PC-9 (cell line): ENCODE results near the gene COX10.

ENCODE experiments used
- EZH2 ChIP-seq: fragments of 200-600 bp; sonication (generic); IDR thresholded peaks from 2 replicates; pipeline ENCODE4 v1.8.0; 2017; ENCODE audit warnings: antibody characterized with exemption, low read depth
- TF ChIP-seq, protein P1 (sequence below): fragments of 200-600 bp; sonication (generic); conservative IDR thresholded peaks from 2 replicates; pipeline ENCODE4 v1.6.1; 2017; ENCODE audit warnings: mixed run types, antibody characterized with exemption, mild to moderate bottlenecking, moderate library complexity

DNA sequence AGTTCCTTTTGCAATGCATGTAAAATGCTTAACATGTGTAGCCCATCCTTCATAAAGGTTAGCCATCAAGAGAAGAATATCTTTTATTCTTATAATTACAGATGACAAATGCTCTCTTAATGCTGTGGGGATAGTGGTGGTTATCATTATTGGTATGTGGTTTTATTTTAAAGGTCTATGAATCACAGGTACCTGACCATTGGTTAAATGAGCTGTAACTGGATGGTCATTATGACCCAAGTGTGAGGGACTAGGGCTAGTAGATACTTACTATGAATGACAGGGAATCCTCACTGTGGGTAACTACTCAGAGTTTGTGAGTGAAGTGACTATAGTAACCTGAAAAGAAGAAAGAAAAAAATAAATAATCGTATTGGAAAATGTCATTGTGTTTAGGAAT, 88.5 kb downstream of the COX10 start:
- TF ChIP-seq, protein P1, sequence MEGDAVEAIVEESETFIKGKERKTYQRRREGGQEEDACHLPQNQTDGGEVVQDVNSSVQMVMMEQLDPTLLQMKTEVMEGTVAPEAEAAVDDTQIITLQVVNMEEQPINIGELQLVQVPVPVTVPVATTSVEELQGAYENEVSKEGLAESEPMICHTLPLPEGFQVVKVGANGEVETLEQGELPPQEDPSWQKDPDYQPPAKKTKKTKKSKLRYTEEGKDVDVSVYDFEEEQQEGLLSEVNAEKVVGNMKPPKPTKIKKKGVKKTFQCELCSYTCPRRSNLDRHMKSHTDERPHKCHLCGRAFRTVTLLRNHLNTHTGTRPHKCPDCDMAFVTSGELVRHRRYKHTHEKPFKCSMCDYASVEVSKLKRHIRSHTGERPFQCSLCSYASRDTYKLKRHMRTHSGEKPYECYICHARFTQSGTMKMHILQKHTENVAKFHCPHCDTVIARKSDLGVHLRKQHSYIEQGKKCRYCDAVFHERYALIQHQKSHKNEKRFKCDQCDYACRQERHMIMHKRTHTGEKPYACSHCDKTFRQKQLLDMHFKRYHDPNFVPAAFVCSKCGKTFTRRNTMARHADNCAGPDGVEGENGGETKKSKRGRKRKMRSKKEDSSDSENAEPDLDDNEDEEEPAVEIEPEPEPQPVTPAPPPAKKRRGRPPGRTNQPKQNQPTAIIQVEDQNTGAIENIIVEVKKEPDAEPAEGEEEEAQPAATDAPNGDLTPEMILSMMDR, result no peak
- TF ChIP-seq EZH2, result no peak
